ENCODE data around the gene NFILZ.
"Not testable (repeated sequence)": the region's sequence is repeated elsewhere in the genome, so short reads cannot be mapped to it uniquely, and the experiment has no call there.

The NFILZ gene

GRCh38 chr19:8611877-8612806, 18.3 kb upstream of the NFILZ start:
- no peak for FAIRE-seq

GRCh38 chr19:8612807-8613171, 17.6 kb upstream of the NFILZ start:
- no peak for FAIRE-seq

- no peak for FAIRE-seq
Measured at GRCh38 chr19:8614455-8614854, 16.0 kb upstream of the NFILZ start.

GRCh38 chr19:8615024-8615423, 15.4 kb upstream of the NFILZ start:
- FAIRE-seq = no peak

GRCh38 chr19:8615813-8616596, 14.4 kb upstream of the NFILZ start:
- FAIRE-seq = peak; percentile 84

GRCh38 chr19:8616861-8617260, 13.6 kb upstream of the NFILZ start:
- FAIRE-seq = no peak

GRCh38 chr19:8617325-8617724, 13.1 kb upstream of the NFILZ start:
- FAIRE-seq = not testable (repeated sequence)

GRCh38 chr19:8617984-8618383, 12.4 kb upstream of the NFILZ start:
- no peak for FAIRE-seq

- FAIRE-seq = no peak
Measured at GRCh38 chr19:8618751-8619150, 11.7 kb upstream of the NFILZ start.

GRCh38 chr19:8622886-8623285, 7.5 kb upstream of the NFILZ start:
- not testable (repeated sequence) for FAIRE-seq

GRCh38 chr19:8626842-8627241, 3.6 kb upstream of the NFILZ start:
- no peak for FAIRE-seq

- FAIRE-seq = no peak
Measured at GRCh38 chr19:8629184-8629583, 1.2 kb upstream of the NFILZ start.

GRCh38 chr19:8630796-8631424, 477 bp downstream of the NFILZ start:
- FAIRE-seq = no peak

- no peak for FAIRE-seq
Measured at GRCh38 chr19:8631425-8631819, 989 bp downstream of the NFILZ start.

GRCh38 chr19:8635422-8635821, 5.0 kb downstream of the NFILZ start:
- FAIRE-seq = no peak

GRCh38 chr19:8637070-8637469, 6.6 kb downstream of the NFILZ start:
- not testable (repeated sequence) for FAIRE-seq

- FAIRE-seq = no peak
Measured at GRCh38 chr19:8638078-8638619, 7.7 kb downstream of the NFILZ start.

GRCh38 chr19:8639821-8640401, 9.5 kb downstream of the NFILZ start:
- FAIRE-seq = no peak

- FAIRE-seq = no peak
Measured at GRCh38 chr19:8640402-8641004, 10.1 kb downstream of the NFILZ start.

- FAIRE-seq = no peak
Measured at GRCh38 chr19:8641221-8641907, 10.9 kb downstream of the NFILZ start.

- FAIRE-seq = peak; percentile 33
Measured at GRCh38 chr19:8641908-8642547, 11.6 kb downstream of the NFILZ start.
